Measurements from ENCODE around the gene ZXDB. TPM values are rescaled to one million over a fixed set of nuclear protein-coding genes. Genes with fewer than 3 reads are reported as not detected.
"Not testable (repeated sequence)": the region's sequence is repeated elsewhere in the genome, so short reads cannot be mapped to it uniquely, and the experiment has no call there.

The ZXDB gene
- polyA plus RNA-seq, 2 of the 4 experiments (the other 2 are of a cell fraction) = 5.5 to 14.4 TPM

DNA sequence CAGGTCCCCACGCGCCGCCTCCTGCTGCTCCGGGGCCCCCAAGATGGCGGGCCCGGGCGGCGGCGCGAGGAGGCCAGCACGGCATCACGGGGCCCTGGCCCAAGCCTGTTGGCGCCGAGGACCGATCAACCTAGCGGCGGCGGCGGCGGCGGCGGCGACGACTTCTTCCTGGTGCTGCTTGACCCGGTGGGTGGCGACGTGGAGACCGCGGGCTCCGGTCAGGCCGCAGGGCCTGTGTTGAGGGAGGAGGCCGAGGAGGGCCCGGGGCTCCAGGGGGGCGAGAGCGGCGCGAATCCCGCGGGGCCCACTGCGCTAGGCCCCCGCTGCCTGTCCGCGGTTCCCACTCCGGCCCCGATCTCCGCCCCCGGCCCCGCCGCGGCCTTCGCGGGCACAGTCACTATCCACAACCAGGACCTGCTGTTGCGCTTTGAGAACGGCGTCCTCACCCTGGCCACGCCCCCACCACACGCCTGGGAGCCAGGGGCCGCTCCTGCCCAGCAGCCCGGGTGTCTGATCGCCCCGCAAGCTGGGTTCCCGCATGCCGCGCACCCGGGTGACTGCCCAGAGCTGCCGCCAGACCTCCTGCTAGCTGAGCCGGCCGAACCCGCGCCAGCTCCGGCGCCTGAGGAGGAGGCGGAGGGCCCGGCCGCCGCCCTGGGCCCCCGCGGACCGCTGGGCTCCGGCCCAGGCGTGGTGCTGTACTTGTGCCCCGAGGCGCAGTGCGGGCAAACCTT lies 516 bp downstream of the ZXDB start:
- WGBS (ENCODE audit: missing lambda C conversion rate) = no CpG with 5 or more reads among the region's 84 CpGs
- H3K9me3 ChIP-seq, CTCF ChIA-PET, FAIRE-seq, POLR2A ChIA-PET: not testable (repeated sequence)
- Histone ChIP-seq H3K4me2 (peak overlapping the region; percentile 87), H3K4me3 (peak overlapping the region; percentile 61), H3K27ac (peak overlapping the region; percentile 93 to 97), H3K4me1 (peaks cover 42% of the 10 kb centered on the region)
- peak; percentile 89 to 90 for ATAC-seq
- DNase-seq (ENCODE audit: low read depth in 1 of 2, low spot score in 1 of 2) = peak in 1 of 2 experiments; percentile 50
- TF ChIP-seq PHF8 (IDR thresholded peaks at IDR 0.05; ENCODE audit: borderline replicate concordance, low read depth) = peak; percentile 65; the same call in 1 of the 2 replicates

DNA sequence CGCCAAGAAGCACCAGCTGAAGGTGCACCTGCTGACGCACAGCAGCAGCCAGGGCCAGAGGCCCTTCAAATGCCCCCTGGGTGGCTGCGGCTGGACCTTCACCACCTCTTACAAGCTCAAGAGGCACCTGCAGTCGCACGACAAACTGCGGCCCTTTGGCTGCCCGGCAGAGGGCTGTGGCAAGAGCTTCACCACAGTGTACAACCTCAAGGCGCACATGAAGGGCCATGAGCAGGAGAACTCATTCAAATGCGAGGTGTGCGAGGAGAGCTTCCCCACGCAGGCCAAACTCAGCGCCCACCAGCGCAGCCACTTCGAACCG lies 1.0 kb downstream of the ZXDB start:
- H3K4me2 ChIP-seq = peak overlapping the region; percentile 87
- WGBS (ENCODE audit: missing lambda C conversion rate) = 11% methylated on average over 10 of the region's 15 CpGs
- H3K9me3 ChIP-seq, FAIRE-seq, CTCF ChIA-PET, POLR2A ChIA-PET: not testable (repeated sequence)
- peak overlapping the region; percentile 61 for H3K4me3 ChIP-seq
- TF ChIP-seq, protein P1, sequence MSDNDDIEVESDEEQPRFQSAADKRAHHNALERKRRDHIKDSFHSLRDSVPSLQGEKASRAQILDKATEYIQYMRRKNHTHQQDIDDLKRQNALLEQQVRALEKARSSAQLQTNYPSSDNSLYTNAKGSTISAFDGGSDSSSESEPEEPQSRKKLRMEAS (IDR thresholded peaks at IDR 0.05) = peak; percentile 39; the same call in 1 of the 2 replicates
- DNase-seq (ENCODE audit: low read depth in 1 of 2, low spot score in 1 of 2) = peak in 1 of 2 experiments; percentile 84
- H3K4me1 ChIP-seq = peaks cover 42% of the 10 kb centered on the region
- H3K27ac ChIP-seq = peak overlapping the region; percentile 93 to 97
- peak; percentile 83 to 88 for ATAC-seq

DNA sequence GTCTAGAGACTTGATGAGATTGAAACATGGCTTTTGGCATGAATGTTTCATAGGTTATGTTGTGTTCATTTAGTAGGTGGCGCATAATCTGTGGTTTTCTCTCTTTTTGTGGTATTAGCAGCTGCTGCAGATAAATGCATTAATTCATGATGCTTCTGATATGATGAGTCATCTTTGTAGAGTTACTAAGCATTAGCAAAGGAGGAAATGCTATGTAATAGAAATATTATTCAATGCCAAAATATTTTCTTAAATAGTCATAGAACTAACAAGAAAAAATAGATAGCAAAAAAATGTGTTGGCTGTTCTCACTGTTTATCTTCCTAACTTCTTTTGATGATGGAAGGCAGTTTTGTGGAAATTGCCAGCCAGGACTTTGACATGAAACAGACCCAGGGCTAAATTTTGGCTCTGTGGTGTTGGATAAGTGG lies 3.6 kb downstream of the ZXDB start:
- H3K9me3 ChIP-seq = no peaks in the 10 kb centered on the region
- DNase-seq (ENCODE audit: low read depth in 1 of 2, low spot score in 1 of 2) = peak in 1 of 2 experiments; percentile 28
- peak overlapping the region; percentile 76 to 77 for H3K27ac ChIP-seq
- FAIRE-seq = no peak
- TF ChIP-seq CEBPB (IDR thresholded peaks at IDR 0.05) (0 out of 4 replicates have a peak, but pooled peaks of 1 of the 2 experiments have one; percentile 7), JUNB (IDR thresholded peaks at IDR 0.05) (peak; percentile 77), GATA3 (IDR thresholded peaks at IDR 0.05; ENCODE audit: borderline replicate concordance) (peak; percentile 36; the same call in 1 of the 2 replicates), HEYL (CRISPR knock-in tag; IDR thresholded peaks at IDR 0.05) (no peak), NFE2L2 (conservative IDR thresholded peaks at IDR 0.05; ENCODE audit: low read length) (peak; percentile 46), MAFK (IDR thresholded peaks at IDR 0.05; ENCODE audit: partially characterized antibody) (peak; percentile 88), HOXA7 (CRISPR knock-in tag; IDR thresholded peaks at IDR 0.05) (no peak), FOSL2 (IDR thresholded peaks at IDR 0.05) (peak; percentile 55), FOSL2 (CRISPR knock-in tag; IDR thresholded peaks at IDR 0.05) (peak; percentile 96)
- TF ChIP-seq, protein P2, sequence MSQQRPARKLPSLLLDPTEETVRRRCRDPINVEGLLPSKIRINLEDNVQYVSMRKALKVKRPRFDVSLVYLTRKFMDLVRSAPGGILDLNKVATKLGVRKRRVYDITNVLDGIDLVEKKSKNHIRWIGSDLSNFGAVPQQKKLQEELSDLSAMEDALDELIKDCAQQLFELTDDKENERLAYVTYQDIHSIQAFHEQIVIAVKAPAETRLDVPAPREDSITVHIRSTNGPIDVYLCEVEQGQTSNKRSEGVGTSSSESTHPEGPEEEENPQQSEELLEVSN (IDR thresholded peaks at IDR 0.05; ENCODE audit: borderline replicate concordance, low read depth) = no peak
- TF ChIP-seq, protein P3, sequence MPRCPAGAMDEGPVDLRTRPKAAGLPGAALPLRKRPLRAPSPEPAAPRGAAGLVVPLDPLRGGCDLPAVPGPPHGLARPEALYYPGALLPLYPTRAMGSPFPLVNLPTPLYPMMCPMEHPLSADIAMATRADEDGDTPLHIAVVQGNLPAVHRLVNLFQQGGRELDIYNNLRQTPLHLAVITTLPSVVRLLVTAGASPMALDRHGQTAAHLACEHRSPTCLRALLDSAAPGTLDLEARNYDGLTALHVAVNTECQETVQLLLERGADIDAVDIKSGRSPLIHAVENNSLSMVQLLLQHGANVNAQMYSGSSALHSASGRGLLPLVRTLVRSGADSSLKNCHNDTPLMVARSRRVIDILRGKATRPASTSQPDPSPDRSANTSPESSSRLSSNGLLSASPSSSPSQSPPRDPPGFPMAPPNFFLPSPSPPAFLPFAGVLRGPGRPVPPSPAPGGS (IDR thresholded peaks at IDR 0.05) = 0 out of 3 replicates have a peak, but pooled peaks have one; percentile 26
- ChIA-PET CTCF (no interaction called here), POLR2A (no interaction called here)
- H3K4me1 ChIP-seq = peaks cover 42% of the 10 kb centered on the region
- 18% methylated on average over 1 of the region's 1 CpG for WGBS (ENCODE audit: missing lambda C conversion rate)
- ATAC-seq = no peak
- peak overlapping the region; percentile 34; the same call in 2 of the 3 replicates for H3K4me3 ChIP-seq
- peak overlapping the region; percentile 91 for H3K4me2 ChIP-seq

DNA sequence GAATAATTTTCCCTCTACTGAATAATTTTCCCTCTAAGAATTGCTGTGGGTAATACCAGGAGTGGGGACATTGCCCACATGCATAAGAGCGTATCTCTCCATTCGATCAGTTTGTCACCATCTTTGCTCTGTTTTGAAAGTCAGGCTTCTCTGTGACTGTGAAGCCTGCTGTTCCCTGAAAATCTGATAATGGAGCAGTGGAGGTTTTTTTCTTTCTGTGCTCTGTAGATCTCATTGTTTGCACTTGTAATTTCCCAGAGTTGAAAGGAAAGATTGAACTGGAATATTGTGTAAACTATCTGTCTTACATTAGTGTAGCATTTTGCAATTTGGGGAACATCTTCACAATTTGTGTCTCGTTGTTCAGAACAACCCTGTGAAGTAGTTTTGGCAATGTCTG lies 4.3 kb downstream of the ZXDB start:
- H3K4me2 ChIP-seq = peak overlapping the region; percentile 91
- DNase-seq (ENCODE audit: low read depth in 1 of 2, low spot score in 1 of 2) (no peak), FAIRE-seq (no peak), ATAC-seq (no peak)
- H3K4me1 ChIP-seq = peaks cover 36% of the 10 kb centered on the region
- H3K9me3 ChIP-seq = no peaks in the 10 kb centered on the region
- no peak for TF ChIP-seq NR3C1 (IDR thresholded peaks at IDR 0.05)
- no peak for TF ChIP-seq NFE2L2 (conservative IDR thresholded peaks at IDR 0.05; ENCODE audit: low read length)
- no peak for TF ChIP-seq BHLHE40 (IDR thresholded peaks at IDR 0.05; ENCODE audit: low read depth, low read length)
- TF ChIP-seq JUN (IDR thresholded peaks at IDR 0.05) = no peak
- TF ChIP-seq MYC (IDR thresholded peaks at IDR 0.05; ENCODE audit: borderline replicate concordance, low read length) = no peak
- no peak for TF ChIP-seq POLR2A (IDR thresholded peaks at IDR 0.05; ENCODE audit: low read length)
- peak overlapping the region; percentile 34 for H3K4me3 ChIP-seq
- H3K27ac ChIP-seq = peak overlapping the region; percentile 76 to 77
- CTCF ChIA-PET = interaction anchor here (0.6 kb wide), 1 partner anchor 40 kb away, joined by 3 read pairs; no protein-coding TSS in a partner anchor
- WGBS (ENCODE audit: missing lambda C conversion rate) = 57% methylated on average over 3 of the region's 3 CpGs
- POLR2A ChIA-PET = no interaction called here
